Posterior vena cava (tissue), 2 donors: ENCODE measurements around the gene PCED1B. TPM values are rescaled to one million over a fixed set of nuclear protein-coding genes. Genes with fewer than 3 reads are reported as not detected.

Experiments used
- DNase-seq: peaks from one replicate; pipeline ENCODE4 v3.0.0-alpha.2; 2020; ENCODE audit warnings: low spot score
- intact Hi-C, 2 donors: fragments of 100-400 bp; cut with DNase I; formaldehyde crosslinking; loops; one replicate each; pipeline versions ENCODE4 v1.14.1 to v1.14.2; 2022 to 2023
- total RNA-seq, 2 donors: library from RNA; stranded (reverse); fragmentation: NEBNext Ultra II Directional; extraction: Animal tissue kit (Norgen Biotek cat#: 25700); gene quantifications; one replicate each; pipeline ENCODE4 v1.2.1, GENCODE V29; 2021
- donor health status: DM: yes; HTN: yes; CAD: no.
- donor health status: DM: yes; HTN: yes; CAD: no.

Gene PCED1B
- total RNA-seq, 2 donors from 2014 or later: 5.7 to 7.2 TPM

DNA sequence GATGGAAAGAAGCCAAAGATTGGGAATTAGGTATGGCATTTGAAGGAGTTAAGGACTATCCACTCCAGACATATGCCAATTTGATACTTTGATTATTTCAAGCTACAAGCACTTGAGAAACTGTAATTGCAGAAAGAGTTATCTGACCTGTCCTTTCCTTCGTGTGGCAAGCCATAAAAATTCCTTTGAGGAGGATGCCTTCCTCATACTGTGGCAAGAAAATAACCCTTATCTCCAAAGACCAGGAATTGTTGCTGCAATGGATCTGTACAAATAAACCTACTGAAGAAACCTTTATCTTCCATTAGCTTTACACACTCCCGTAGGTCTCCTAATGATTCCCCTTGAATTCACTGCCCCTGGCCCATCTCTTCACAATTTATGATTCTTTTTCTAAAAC lies 165.4 kb downstream of the PCED1B start:
- no peak for DNase-seq
- intact Hi-C loops: no loop called here

DNA sequence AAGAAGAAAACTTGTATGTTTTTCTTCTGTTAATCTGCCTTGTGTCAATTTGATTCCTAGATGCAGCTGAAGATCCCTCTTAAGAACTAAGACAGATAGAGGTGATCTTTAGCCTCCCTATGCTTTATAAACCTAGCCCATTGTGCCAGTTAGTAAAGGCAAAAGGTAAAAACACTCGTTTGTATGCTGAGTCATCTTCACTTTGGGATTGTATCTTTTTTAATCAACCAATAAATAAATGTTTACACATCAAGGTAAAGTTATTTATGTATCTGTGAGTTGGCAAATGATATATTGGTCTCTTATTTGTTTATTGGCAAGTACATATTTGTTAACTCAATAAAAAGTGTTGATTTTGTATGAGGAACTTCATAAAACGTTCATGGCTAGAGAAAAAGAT lies 166.2 kb downstream of the PCED1B start:
- DNase-seq: no peak
- intact Hi-C loops: no loop called here

DNA sequence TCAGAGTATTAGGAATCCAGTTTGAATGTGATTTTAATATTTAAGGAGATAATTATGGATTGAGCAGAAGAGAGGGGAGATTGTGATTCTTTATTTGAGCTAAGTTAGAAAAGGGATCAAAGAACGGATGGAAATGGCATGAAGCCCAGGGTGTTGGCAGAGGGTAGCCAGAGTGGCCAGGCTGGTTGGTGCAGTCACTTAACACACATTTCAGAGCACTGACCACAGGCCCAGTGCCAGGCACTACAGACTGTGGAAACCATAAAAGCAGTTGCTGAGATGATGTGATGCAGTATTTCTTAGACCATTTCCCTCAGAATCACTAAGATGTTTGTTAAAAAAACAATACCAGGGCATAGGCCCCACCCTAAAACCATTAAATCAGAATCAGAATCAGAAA lies 168.0 kb downstream of the PCED1B start:
- DNase-seq: no peak
- intact Hi-C loops: no loop called here

DNA sequence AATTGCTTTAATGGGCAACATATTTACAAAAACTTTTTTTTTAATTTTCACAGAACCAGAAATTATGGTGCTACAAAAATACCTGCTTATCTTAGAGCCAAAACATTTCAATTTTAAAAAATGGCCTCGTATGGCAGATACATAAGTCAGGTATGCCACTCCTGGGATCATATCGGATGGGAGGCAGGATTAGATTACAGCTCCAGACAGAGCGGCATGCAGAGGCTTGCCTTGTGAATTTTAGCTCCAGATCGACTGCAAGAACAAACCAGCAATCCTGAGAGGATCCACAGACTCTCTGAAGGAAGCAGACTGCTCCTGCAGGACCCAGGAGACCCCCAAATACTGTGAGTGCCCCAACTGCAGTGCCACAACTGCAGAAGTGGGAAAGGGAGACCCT lies 169.7 kb downstream of the PCED1B start:
- intact Hi-C loops: no loop called here
- no peak for DNase-seq

DNA sequence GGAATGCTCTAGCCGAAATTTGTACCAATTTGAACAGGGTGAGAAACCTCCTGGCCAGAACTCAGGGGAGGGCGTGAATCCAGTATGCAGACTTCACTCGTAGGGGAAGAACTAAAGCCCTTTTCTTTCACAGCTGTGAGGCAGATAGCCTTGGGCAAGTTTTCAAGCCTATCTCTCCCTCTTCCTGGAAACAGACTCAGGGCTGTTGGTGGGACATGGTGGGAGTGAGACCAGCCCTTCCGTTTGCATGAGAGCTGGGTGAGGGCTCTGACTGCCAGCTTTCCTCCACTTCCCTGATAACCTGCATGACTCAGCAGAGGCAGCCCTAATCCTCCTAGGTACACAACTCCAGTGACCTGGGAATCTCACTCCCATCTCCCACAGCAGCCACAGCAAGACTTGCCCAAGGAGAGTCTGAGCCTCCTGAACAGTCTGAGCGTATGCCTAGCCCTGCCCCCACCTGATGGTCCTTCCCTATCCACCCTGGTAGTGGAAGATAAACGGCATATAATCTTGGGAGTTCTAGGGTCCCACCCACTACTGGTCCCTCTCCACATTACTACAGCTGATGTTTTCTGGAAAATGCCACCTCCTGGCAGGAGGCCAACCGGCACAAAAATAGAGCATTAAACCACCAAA lies 170.4 kb downstream of the PCED1B start:
- DNase-seq: no peak
- intact Hi-C loops: no loop called here

DNA sequence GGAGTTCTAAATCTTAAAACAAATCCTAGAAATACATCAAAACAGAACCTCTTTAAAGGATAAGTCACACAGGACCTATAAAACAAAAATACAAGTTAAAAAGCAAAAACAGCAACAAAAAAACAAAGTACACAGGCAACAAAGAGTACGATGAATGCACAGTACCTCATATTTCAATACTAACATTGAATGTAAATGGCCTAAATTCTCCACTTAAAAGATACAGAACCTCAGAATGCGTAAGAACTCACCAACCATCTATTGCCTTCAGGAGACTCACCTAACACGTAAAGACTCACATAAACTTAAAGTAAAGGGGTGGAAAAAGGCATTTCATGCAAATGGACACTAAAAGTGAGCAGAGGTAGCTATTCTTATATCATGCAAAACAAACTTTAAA lies 172.5 kb downstream of the PCED1B start:
- intact Hi-C loops: no loop called here
- DNase-seq: no peak

DNA sequence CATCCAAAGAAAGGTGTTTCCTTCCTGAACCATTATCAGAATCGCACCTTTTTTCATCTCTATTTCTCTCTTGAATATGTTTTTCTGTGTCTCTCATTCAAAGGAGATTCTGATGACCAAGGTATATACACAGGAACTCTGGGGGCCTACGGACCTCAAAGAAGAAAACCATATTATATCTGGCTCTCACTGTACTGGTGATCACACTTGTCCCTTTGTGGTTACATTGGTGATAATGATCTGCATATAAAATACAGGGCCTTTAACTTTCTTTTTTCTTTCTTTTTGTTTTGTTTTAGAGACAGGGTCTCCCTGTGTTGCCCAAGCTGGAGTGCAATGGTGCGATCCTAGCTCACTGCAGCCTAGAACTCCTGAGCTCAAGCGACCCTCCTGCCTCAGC lies 185.5 kb downstream of the PCED1B start:
- no peak for DNase-seq

DNA sequence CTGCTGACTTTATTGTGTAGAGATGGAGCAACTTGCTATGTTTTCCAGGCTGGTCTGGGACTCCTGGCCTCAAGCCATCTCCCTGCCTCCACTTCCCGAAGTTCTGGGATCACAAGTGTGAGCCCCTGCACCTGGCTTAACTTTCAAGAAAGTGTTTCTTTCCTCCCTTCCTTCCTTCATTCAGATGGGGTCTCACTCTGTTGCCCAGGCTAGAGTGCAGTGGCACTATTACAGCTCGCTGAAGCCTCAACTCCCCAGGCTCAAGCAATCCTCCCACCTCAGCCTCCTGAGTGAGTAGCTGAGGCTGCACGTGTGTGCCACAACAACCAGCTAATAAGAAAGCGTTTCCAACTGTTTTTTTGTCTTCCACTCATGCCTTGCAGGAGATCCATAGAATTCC lies 186.0 kb downstream of the PCED1B start:
- intact Hi-C loops: no loop called here
- DNase-seq: no peak

More for the DNA sequence above, 185.5 kb downstream of the PCED1B start:
- intact Hi-C loops: no loop called here

DNA sequence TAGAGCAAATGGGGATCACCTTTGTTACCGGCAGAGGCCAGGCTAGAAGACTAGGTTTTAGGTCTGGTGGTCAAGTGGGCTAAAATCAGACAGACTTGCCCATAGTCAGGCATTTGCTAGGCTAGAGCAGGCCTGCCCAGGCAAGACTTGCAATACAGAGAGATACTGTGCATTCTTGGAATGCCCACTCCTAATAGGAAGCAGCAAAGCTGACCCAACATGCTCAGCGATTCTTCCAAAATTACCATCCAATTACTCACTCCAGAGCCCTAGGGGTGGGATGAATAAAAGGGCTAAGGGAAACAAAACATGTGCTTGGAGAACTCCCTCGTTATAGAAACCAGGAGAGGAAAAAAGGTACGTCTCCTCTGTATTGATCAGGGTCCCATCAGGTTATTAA lies 188.2 kb downstream of the PCED1B start:
- DNase-seq: no peak
- intact Hi-C loops: no loop called here

DNA sequence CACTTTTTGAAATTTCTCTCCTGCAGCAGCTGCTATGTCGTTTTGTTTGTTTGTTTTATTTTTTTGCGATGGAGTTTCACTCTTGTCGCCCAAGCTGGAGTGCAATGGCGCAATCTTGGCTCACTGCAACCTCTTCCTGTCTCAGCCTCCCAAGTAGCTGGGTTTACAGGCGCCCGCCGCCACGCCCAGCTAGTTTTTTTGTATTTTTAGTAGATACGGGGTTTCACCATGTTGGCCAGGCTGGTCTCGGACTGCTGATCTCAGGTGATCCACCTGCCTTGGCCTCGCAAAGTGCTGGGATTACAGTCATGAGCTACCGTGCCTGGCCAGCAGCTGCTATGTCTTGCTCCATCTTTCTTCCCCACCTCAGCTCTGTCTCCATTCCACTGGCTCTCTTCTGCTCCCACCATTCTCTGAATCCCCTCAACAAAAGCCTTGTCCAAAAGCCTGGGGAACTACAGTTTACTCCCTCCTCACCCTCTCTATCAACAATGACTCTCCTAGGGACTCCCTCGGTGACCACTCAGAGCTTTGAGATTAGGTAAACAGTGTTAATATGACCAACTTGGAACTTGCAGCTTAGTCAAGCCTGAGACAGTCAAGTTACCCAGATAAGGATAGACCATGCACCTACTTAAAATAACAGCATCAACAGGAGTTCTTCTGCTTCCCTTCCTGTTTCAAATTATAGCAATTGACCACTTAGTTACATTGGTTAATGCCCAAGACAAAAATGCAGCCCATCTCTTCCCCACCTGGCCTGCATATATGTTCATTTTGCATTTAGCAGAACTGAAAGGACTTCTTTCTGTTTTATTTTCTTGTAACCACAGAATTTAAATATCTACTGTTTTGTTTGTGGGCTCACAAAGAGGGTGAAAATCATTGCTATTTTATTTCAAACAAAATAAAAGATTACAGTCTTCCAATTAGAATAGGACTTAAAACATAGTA lies 189.4 kb downstream of the PCED1B start:
- intact Hi-C loops: no loop called here
- no peak for DNase-seq

DNA sequence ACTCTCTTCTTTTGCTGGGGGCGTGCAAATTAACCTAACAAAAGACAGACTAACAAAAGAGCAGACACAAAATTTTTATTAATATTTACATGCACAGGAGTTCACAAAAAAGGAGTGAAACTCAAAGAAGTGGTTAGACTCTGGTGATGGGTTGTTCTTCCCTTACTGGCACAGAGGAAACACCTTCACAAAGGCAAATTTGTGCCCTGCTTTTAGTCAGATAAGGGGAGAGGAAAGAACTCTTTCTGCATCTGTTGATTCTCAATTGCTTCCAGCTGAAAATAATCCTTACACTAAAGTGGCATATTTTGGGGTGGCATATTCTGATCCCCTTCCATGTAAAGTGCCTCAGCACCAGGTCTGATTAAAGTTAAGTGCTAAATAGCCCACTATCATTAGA lies 190.5 kb downstream of the PCED1B start:
- intact Hi-C loops: no loop called here
- no peak for DNase-seq

DNA sequence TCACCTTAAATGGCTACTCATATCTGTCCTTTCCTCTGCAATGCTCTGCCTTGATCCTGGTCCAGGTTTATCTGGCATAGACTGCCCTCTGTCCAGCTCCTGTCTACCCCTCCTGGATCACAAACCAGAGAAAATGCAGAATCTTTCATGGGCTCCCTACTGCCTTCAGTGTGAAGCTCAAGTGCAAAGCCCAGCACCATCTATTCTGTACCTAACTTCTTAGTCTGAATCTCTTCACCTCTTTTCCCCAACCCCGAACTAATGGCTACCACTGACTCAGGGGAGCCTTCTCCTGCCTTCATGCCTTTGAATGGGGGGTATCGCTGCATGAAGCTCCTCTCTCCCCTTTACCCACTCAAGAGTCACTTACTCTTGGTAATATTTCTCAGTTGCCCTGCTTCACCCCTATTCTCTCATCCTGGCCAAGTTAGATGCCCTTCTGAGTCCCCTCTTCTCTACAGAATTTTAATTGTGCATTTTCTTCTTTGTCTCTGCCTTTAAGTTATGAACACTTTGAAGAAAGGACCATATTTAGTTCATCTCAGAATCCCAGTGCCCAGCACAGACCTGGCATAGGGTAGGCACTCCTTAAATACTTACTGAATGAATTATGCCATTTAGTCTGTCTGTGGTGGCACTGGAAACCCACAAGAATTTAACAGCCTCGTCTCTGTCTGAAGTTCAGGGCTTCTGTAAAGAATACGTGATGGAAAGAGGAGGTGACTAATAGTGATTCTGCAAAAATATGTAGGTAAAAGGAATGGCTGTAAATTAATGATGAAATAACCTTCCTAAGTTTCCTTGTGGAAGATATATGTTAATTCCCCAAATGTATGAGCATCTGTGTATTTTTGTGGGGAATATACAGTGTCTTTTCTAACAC lies 191.6 kb downstream of the PCED1B start:
- no peak for DNase-seq
- intact Hi-C loops: no loop called here

DNA sequence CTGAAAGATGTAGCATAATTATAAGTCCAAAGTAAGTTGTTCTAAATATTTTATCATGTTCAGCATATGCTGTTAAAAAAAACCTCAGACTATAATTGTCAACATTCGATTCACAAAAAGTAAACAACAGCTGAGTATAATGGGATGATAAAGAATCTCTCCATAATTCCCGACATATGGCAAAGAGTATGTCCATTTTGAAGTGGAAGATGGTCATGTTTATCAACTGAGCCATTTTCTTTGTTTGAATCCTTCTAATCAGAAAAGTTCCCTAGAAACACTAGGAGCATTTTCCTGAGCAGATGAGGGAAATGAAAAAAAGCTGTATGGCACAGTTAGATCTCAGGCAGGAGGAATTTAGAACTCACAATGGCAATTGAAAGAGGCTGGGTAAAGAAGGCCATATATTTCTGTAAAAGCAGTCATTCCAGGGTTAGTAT lies 192.4 kb downstream of the PCED1B start:
- intact Hi-C loops: no loop called here
- no peak for DNase-seq

DNA sequence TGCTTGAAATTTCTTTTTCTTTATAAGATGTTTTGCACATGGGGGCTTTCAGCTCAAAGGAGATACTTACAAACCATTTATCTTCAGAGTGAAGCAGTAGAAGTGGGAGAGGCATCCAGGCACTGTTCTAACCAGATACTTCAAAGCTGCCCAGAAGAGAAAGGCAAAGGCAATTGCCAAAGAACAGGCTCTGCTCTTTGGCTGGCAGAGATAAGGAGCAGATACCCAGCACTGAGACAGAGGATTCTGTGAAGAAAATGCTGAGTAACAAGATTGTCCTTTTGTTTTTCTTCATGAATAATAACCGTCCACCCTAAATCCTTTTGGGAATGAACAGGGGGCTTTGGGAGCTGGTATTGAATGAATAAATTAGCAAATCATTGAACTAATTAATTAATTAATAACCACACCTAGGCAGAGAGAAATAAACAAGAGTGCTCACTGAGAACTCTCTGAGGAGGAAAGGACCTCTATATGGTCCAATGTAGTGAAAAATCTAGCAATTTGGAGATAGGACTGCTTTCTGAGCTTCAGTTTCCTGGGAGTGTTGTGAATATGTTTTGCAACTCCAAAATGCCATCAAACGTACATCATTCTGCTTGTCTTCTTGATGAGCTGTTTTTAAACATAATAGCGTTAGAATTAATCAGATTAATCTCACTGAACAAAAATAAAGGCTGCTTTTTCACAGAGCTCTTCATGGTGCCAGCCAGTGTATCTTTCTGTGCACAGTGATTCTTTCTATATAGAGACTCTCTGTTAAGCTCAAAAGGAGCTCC lies 193.2 kb downstream of the PCED1B start:
- DNase-seq: no peak
- intact Hi-C loops: no loop called here

DNA sequence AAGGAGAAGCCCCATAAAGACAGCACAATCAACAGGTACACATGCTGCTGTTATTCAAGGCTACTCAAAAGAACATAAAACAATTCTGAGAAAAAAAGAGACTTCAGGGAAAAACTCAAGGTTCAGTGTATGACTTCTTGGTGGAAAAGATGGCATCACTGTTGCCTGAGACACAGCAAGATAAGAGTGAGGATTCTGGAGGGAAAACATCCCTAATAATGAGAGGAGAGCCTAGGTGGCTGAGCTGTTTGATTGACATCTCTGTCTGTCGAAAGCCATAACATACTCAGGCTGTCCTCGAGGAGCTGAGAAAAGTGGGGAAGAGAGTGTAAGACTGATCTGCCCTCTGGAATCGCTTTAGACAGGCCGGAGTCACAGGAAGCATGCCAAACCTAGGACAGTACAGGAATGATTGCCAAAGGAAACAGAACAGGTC lies 193.8 kb downstream of the PCED1B start:
- no peak for DNase-seq
- intact Hi-C loops: no loop called here

DNA sequence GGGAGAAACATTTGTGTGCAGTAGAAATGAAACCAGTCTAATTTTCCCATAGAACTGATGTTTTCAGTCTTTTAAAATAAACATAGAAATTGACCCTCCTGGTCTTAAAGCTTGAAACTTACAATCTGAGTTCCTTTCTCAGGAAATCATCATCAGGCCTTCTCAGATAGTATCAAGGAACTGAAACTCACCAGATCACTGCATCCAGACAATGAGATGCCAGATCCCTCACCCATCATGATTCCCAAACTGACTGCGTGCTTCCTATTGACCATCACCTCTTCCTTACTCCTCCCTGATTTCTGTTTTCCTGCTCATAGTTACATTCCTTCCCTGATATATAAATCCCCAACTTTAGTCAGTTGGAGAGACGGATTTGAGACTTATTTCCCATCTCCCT lies 195.3 kb downstream of the PCED1B start:
- intact Hi-C loops: no loop called here
- no peak for DNase-seq

DNA sequence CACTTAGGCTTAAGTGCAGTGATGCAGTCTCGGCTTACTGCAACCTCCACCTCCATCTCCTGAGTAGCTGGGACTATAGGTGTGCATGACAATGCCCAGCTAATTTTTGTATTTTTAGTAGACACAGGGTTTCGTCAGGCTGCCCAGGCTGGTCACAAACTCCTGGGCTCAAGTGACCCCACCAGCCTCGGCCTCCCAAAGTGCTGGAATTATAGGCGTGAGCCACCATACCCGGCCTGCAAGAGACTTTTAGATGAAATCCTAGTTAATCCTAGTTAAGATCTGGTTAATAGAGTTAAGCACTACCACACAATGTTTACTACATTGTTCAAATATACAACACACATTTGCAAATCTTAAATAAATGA lies 196.8 kb downstream of the PCED1B start:
- no peak for DNase-seq
- intact Hi-C loops: no loop called here

DNA sequence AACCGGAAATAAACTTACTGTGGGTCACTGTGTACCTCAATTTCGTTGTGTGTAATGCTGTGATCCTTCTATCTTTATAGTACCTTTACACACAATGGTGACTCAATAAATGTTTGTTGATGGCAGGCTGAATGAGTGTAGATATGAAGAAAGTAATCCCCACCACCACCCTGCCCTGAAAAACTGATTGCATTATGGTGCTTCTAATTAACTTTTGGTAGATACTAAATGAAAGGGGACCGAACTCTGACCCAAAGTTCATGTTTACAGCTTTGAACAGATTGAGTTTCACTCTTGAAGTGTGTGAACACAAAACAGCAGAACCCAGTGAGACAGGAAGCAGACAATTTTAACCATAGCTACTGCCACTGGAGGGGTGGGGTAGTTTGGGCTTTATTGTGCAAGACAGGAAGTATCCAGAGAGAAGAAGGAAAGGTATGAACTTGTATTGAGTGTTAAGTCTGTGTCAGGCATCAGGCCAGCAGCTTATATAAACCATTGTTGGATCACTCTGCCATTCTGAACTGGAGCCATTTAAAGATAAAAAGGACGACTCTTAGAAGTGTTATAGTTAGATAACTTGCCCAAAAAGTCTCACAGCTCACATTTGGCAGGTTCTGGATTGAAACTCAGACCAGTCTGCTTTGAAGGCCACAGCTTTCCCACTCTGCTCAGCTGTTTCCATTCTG lies 197.3 kb downstream of the PCED1B start:
- no peak for DNase-seq
- intact Hi-C loops: no loop called here
